Measurements from ENCODE around the gene ADCY7.

GRCh38 chr16:50288920-50289319, 22.6 kb downstream of the ADCY7 start:
- TF ChIP-seq FOXK2 (IDR thresholded peaks at IDR 0.05), result no peak
- TF ChIP-seq HDGF (IDR thresholded peaks at IDR 0.05; ENCODE audit: borderline replicate concordance), result no peak
- TF ChIP-seq ZNF384 (IDR thresholded peaks at IDR 0.05), result no peak
- TF ChIP-seq BHLHE40 (IDR thresholded peaks at IDR 0.05; ENCODE audit: borderline replicate concordance), result no peak
- TF ChIP-seq FOXA1 (IDR thresholded peaks at IDR 0.05), result no peak
- TF ChIP-seq NFRKB (IDR thresholded peaks at IDR 0.05), result no peak
- TF ChIP-seq ARNT (IDR thresholded peaks at IDR 0.05), result no peak
